ENCODE data around the gene TNFSF12. TPM values are rescaled to one million over a fixed set of nuclear protein-coding genes. Genes with fewer than 3 reads are reported as not detected.
A peak's percentile ranks its signal among the peaks of the same experiment; 100 is the strongest.

The TNFSF12 gene
- polyA plus RNA-seq, 2 of the 4 experiments (the other 2 are of a cell fraction): 9.9 to 11.9 TPM

- DNase-seq (ENCODE audit: low read depth in 1 of 2, low spot score in 1 of 2) (peak in 1 of 2 experiments; percentile 63), FAIRE-seq (no peak), ATAC-seq (peak; percentile 34 to 69; a peak in 3 of 6 replicates)
- Histone ChIP-seq H3K27ac (no peak overlapping the region), H3K4me2 (no peak overlapping the region), H3K4me1 (no peaks in the 10 kb centered on the region), H3K9me3 (peaks cover 1% of the 10 kb centered on the region; the same call in 1 of the 3 replicates), H3K4me3 (no peak overlapping the region)
- POLR2A ChIA-PET: interaction anchor here (0.6 kb wide), 1 partner anchor 38 kb away, joined by 3 read pairs; no protein-coding TSS in a partner anchor
- TF ChIP-seq E2F6 (IDR thresholded peaks at IDR 0.05; ENCODE audit: borderline replicate concordance, low read depth) (no peak), CTCF (IDR thresholded peaks at IDR 0.05) (peak; percentile 28)
- CTCF ChIA-PET: interaction anchor here (0.7 to 5.2 kb wide), 7 partner anchors 9 to 48 kb away, joined by 3 to 49 read pairs (median 4); partner anchors contain the start of gene SENP3
- WGBS (ENCODE audit: missing lambda C conversion rate): 67% methylated on average over 10 of the region's 10 CpGs
These were observed 25.8 kb upstream of the TNFSF12 start for GRCh38 chr17:7523033-7523432.

GRCh38 chr17:7528842-7529241 lies 20.0 kb upstream of the TNFSF12 start:
- ChIA-PET CTCF (interaction anchor here (1.2 to 9.4 kb wide), 2 partner anchors 14 to 28 kb away, joined by 3 to 66 read pairs; no protein-coding TSS in a partner anchor), POLR2A (no interaction called here)
- no peak for ATAC-seq
- Histone ChIP-seq H3K4me1 (0 out of 3 replicates have a peak, but pooled peaks cover 3% of the 10 kb centered on the region), H3K9me3 (peaks cover 23% of the 10 kb centered on the region), H3K4me3 (no peak overlapping the region), H3K27ac (no peak overlapping the region), H3K4me2 (no peak overlapping the region)
- DNase-seq (ENCODE audit: low read depth in 1 of 2, low spot score in 1 of 2): no peak
- no peak for FAIRE-seq
- TF ChIP-seq ZC3H11A (IDR thresholded peaks at IDR 0.05) (no peak), EP300 (IDR thresholded peaks at IDR 0.05) (no peak), NFE2L2 (conservative IDR thresholded peaks at IDR 0.05; ENCODE audit: low read length) (no peak), FOSB (CRISPR knock-in tag; IDR thresholded peaks at IDR 0.05) (no peak)

- no peak overlapping the region for H3K4me3 ChIP-seq
- ATAC-seq: no peak
- 0 out of 3 replicates have a peak, but pooled peaks cover 3% of the 10 kb centered on the region for H3K4me1 ChIP-seq
- H3K27ac ChIP-seq: no peak overlapping the region
- ChIA-PET POLR2A (no interaction called here), CTCF (interaction anchor here (1.5 to 9.4 kb wide), 5 partner anchors 8 to 94 kb away, joined by 3 to 66 read pairs (median 9); partner anchors contain the start of gene SENP3)
- TF ChIP-seq CEBPB (IDR thresholded peaks at IDR 0.05) (peak in 1 of 2 experiments; percentile 35; a peak in 1 of 4 replicates), FOXS1 (CRISPR knock-in tag; IDR thresholded peaks at IDR 0.05) (no peak)
- no peak overlapping the region for H3K4me2 ChIP-seq
- H3K9me3 ChIP-seq: peaks cover 23% of the 10 kb centered on the region
- WGBS (ENCODE audit: missing lambda C conversion rate): 44% methylated on average over 6 of the region's 6 CpGs
- FAIRE-seq: no peak
- DNase-seq (ENCODE audit: low read depth in 1 of 2, low spot score in 1 of 2): no peak
These were observed 18.6 kb upstream of the TNFSF12 start for GRCh38 chr17:7530023-7530900.

GRCh38 chr17:7538050-7538449 lies 10.8 kb upstream of the TNFSF12 start:
- DNase-seq (ENCODE audit: low read depth in 1 of 2, low spot score in 1 of 2) (no peak), ATAC-seq (no peak), FAIRE-seq (no peak)
- peaks cover 20% of the 10 kb centered on the region for H3K9me3 ChIP-seq
- H3K4me2 ChIP-seq: no peak overlapping the region
- CTCF ChIA-PET: interaction anchor here (0.7 to 16.8 kb wide), 4 partner anchors 9 to 24 kb away, joined by 4 to 190 read pairs (median 10); partner anchors contain the start of genes SENP3 and TNFSF13
- H3K4me1 ChIP-seq: no peaks in the 10 kb centered on the region
- no peak overlapping the region for H3K4me3 ChIP-seq
- POLR2A ChIA-PET: interaction anchor here (0.6 kb wide), 1 partner anchor 10 kb away, joined by 9 read pairs; no protein-coding TSS in a partner anchor
- TF ChIP-seq BCL3 (IDR thresholded peaks at IDR 0.05) (no peak), MYC (IDR thresholded peaks at IDR 0.05; ENCODE audit: borderline replicate concordance, low read length) (no peak), FOSL2 (IDR thresholded peaks at IDR 0.05) (no peak), FOSL2 (CRISPR knock-in tag; IDR thresholded peaks at IDR 0.05) (peak; percentile 34; the same call in 1 of the 2 replicates), HMGXB4 (CRISPR knock-in tag; IDR thresholded peaks at IDR 0.05; ENCODE audit: borderline replicate concordance) (no peak), KDM1A (IDR thresholded peaks at IDR 0.05; ENCODE audit: low read depth) (no peak), KDM5A (IDR thresholded peaks at IDR 0.05) (peak; percentile 27; the same call in 1 of the 2 replicates)
- no peak overlapping the region for H3K27ac ChIP-seq
- 38% methylated on average over 3 of the region's 3 CpGs for WGBS (ENCODE audit: missing lambda C conversion rate)

Measured in A549 (cell line).